DOHH2 (cell line): ENCODE measurements around the gene CTIF.

ENCODE experiments used
- EZH2phosphoT487 ChIP-seq: fragments of 200-600 bp; sonication (generic); IDR thresholded peaks from 2 replicates; pipeline ENCODE4 v1.6.1; 2017; ENCODE audit warnings: borderline replicate concordance, mild to moderate bottlenecking, antibody characterized with exemption, low read length, moderate library complexity, mixed read lengths
- TF ChIP-seq, protein P1 (sequence below): fragments of 200-600 bp; sonication (generic); IDR thresholded peaks from one replicate; pipeline ENCODE4 v1.5.1; 2014; ENCODE audit warnings: antibody characterized with exemption, mild to moderate bottlenecking, low read depth, low read length; ENCODE audit not compliant: poor library complexity, severe bottlenecking

DNA sequence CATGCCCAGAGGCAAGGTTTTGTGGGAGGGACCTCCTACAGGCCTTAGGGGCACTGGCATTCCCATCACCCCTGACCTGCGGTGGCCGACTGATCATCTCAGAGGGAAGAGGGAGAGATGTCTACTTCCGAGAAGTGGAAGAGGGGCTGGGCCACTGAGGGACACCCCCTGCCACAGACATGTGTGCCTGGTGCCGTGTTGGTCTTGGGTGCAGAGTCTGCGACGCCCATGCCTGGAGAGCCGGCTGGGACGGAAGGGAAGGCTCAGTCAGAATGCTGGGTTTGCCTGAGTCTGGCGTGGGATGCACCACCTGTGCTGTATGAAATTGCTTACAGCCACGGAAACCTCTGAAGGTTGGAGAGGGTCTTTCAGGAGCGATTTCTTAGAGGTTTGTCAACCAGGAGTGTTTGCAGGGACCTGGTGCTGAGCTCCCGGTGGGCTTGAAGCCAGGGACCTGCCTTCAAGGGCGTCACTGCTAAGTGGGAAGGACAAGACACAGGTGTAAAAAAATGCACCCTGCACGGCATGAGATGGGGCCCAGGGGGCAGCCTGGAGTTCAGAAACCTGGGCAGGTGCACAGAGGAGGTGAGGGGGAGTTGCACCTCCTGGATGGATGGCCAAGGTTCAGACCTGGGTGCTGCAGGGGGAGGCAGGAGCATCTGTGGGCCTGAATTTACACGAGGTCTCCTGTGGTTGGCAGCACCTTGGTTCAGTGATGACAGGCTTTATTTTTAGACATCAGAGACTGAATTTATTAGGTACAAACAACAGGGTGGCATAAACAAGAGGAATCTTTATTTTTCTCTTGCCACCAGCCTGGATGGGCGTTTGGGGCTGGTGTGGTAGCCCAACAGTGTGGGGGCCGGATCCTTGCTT, 100.3 kb downstream of the CTIF start:
- TF ChIP-seq, protein P1, sequence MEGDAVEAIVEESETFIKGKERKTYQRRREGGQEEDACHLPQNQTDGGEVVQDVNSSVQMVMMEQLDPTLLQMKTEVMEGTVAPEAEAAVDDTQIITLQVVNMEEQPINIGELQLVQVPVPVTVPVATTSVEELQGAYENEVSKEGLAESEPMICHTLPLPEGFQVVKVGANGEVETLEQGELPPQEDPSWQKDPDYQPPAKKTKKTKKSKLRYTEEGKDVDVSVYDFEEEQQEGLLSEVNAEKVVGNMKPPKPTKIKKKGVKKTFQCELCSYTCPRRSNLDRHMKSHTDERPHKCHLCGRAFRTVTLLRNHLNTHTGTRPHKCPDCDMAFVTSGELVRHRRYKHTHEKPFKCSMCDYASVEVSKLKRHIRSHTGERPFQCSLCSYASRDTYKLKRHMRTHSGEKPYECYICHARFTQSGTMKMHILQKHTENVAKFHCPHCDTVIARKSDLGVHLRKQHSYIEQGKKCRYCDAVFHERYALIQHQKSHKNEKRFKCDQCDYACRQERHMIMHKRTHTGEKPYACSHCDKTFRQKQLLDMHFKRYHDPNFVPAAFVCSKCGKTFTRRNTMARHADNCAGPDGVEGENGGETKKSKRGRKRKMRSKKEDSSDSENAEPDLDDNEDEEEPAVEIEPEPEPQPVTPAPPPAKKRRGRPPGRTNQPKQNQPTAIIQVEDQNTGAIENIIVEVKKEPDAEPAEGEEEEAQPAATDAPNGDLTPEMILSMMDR: no peak
- no peak for TF ChIP-seq EZH2phosphoT487
